Omental fat pad (tissue), 4 donors: ENCODE results near the gene C1QBP. TPM values are rescaled to one million over a fixed set of nuclear protein-coding genes. Genes with fewer than 3 reads are reported as not detected.
"Not testable (repeated sequence)": the region's sequence is repeated elsewhere in the genome, so short reads cannot be mapped to it uniquely, and the experiment has no call there.

Experiments
- ATAC-seq: fragments of 150-250 bp; one replicate; pipeline ENCODE4 v1.9.1; 2016; ENCODE audit warnings: mild to moderate bottlenecking, moderate library complexity; ENCODE audit not compliant: low FRiP score
- DNase-seq: peaks from one replicate; pipeline ENCODE4 v3.0.0-alpha.2; 2019; ENCODE audit warnings: low spot score
- CTCF ChIP-seq, 3 donors: fragments of 450-650 bp; IDR thresholded peaks; one replicate each; pipeline ENCODE4 v1.5.1; 2016 to 2017; ENCODE audit warnings: antibody characterized with exemption in 3 of 3, mild to moderate bottlenecking in 3 of 3, moderate library complexity in 2 of 3
- total RNA-seq, 4 donors: library from RNA; depleted of rRNA; stranded (reverse); fragments of >200 nt; gene quantifications; one replicate each; pipeline ENCODE4 v1.1.0, GENCODE V29; 2016

The C1QBP gene
- total RNA-seq, 4 donors from 2014 or later = 89.8 to 149 (median 102) TPM

GRCh38 chr17:5434984-5435383 lies 4.0 kb downstream of the C1QBP start:
- DNase-seq = no peak
- no peak for ATAC-seq
- no peak for TF ChIP-seq CTCF (IDR thresholded peaks at IDR 0.05)

GRCh38 chr17:5431949-5432556 lies 6.9 kb downstream of the C1QBP start:
- no peak for ATAC-seq
- DNase-seq = no peak

DNA sequence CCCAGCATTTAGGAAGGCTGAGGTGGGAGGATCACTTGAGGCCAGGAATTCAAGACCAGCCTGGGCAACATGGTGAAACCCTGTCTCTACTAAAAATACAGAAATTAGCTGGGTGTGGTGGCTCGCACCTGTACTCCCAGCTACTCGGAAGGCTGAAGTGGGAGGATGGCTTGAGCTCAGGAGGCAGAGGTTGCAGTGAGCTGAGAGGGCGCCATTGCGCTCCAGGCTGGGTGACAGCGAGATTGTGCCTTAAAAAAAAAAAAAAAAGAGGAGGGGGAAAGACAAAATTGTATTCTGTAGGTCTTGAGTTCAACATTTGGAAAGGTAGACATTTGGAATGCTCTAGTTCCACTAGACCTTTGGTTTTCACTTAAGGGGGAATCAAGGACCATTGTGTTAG lies 7.7 kb downstream of the C1QBP start:
- ATAC-seq, DNase-seq: not testable (repeated sequence)

More at GRCh38 chr17:5431949-5432556, 6.9 kb downstream of the C1QBP start:
- no peak for TF ChIP-seq CTCF (IDR thresholded peaks at IDR 0.05)

GRCh38 chr17:5430413-5430999 lies 8.4 kb downstream of the C1QBP start:
- TF ChIP-seq CTCF (IDR thresholded peaks at IDR 0.05) = no peak
- ATAC-seq = no peak
- DNase-seq = no peak

- no peak for ATAC-seq
- TF ChIP-seq CTCF (IDR thresholded peaks at IDR 0.05) = no peak
Observed at GRCh38 chr17:5429191-5429887, 9.6 kb downstream of the C1QBP start.

GRCh38 chr17:5425826-5426225 lies 13.1 kb downstream of the C1QBP start:
- ATAC-seq = no peak
- no peak for TF ChIP-seq CTCF (IDR thresholded peaks at IDR 0.05)
- DNase-seq = no peak

More at GRCh38 chr17:5429191-5429887, 9.6 kb downstream of the C1QBP start:
- no peak for DNase-seq

GRCh38 chr17:5424909-5425308 lies 14.0 kb downstream of the C1QBP start:
- DNase-seq = no peak
- no peak for TF ChIP-seq CTCF (IDR thresholded peaks at IDR 0.05)
- no peak for ATAC-seq
